Fibroblast of villous mesenchyme (primary cell): Measurements from ENCODE around the gene DUSP7. TPM values are rescaled to one million over a fixed set of nuclear protein-coding genes. Genes with fewer than 3 reads are reported as not detected.

ENCODE experiments used
- DNase-seq: peaks from one replicate; pipeline ENCODE4 v3.0.0-alpha.2; 2010; ENCODE audit warnings: low read depth
- H3K4me3 ChIP-seq: 2 replicates; pipeline ENCODE4 v1.5.1; 2011; ENCODE audit warnings: low read depth, mild to moderate bottlenecking, low read length
- total RNA-seq: library from RNA; depleted of rRNA; stranded (reverse); fragments of >200 nt; gene quantifications from 2 replicates; pipeline ENCODE4 v1.2.3, GENCODE V29; 2012
- TF ChIP-seq, protein P1 (sequence below): IDR thresholded peaks from 2 replicates; pipeline ENCODE4 v1.5.1; 2012; ENCODE audit warnings: low read depth, mild to moderate bottlenecking, low read length; ENCODE audit not compliant: insufficient read depth

DUSP7 gene
- total RNA-seq, 1 donor = 21.2 TPM

DNA sequence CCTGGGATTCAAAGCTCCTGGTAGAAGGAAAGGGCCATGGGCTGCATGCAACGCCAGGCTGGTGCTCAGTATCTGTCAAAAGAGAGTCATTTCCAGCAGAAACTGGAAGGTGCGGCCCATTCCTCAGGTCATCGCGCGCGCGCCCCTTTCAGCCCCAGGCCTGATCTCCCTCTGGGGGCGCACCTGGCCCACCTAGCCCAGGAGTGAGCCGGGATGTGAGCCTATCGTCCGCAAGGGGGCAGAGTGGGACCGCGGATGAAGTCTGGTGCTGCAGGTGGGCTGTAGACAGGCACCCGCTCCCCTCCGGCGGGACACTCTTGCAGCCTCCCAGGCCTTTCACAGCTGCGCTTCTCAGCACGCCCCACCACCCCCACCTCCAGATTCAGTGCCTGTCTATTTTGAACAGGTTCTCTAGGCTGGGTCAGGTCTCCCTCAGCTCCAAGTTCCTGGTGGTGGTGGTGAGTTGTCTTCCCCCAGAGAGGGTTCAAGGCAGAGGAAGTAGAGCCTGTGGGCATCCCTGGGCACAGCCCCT is 54.9 kb downstream of the DUSP7 start:
- H3K4me3 ChIP-seq = no peak overlapping the region
- peak; percentile 59 for DNase-seq
- TF ChIP-seq, protein P1, sequence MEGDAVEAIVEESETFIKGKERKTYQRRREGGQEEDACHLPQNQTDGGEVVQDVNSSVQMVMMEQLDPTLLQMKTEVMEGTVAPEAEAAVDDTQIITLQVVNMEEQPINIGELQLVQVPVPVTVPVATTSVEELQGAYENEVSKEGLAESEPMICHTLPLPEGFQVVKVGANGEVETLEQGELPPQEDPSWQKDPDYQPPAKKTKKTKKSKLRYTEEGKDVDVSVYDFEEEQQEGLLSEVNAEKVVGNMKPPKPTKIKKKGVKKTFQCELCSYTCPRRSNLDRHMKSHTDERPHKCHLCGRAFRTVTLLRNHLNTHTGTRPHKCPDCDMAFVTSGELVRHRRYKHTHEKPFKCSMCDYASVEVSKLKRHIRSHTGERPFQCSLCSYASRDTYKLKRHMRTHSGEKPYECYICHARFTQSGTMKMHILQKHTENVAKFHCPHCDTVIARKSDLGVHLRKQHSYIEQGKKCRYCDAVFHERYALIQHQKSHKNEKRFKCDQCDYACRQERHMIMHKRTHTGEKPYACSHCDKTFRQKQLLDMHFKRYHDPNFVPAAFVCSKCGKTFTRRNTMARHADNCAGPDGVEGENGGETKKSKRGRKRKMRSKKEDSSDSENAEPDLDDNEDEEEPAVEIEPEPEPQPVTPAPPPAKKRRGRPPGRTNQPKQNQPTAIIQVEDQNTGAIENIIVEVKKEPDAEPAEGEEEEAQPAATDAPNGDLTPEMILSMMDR = peak; percentile 83

DNA sequence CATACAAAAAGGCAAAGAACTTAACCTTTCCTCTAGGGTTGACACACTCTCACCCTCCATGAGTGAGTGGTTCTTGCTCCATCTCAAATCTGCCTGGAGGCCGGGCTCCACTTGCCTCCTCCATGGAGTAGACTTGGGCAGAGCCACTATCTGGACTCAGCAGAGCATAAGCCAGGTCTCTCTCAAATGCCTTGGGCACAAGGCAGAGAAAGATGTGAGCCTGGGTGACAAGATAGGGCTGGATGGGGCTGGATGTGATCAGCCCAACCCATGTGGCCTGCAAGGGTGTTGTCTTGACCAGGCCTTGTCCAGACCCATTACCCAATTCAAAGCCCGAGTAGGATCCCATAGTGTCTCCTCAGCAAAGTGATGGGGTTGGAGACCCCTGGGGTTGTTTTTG is 56.5 kb downstream of the DUSP7 start:
- H3K4me3 ChIP-seq = no peak overlapping the region
- no peak for DNase-seq
- TF ChIP-seq, protein P1 = no peak

Other genes starting within 250 kb of the DUSP7 start
- not detected in 2 replicates for gene IQCF2, start 195.0 kb downstream of the DUSP7 start, total RNA-seq
- not detected in 2 replicates for gene IQCF5, start 181.0 kb downstream of the DUSP7 start, total RNA-seq
- not detected in 2 replicates for gene IQCF1, start 153.2 kb downstream of the DUSP7 start, total RNA-seq
- 22.5 and 24.8 TPM in 2 replicates for gene RRP9, start 114.7 kb downstream of the DUSP7 start, total RNA-seq
- 24.6 and 25.1 TPM in 2 replicates for gene PARP3, start 114.2 kb downstream of the DUSP7 start, total RNA-seq
- under 0.01 TPM in 1 of 2 replicates, not detected in the other for gene GPR62, start 101.2 kb downstream of the DUSP7 start, total RNA-seq
- gene PCBP4, start 89.1 kb downstream of the DUSP7 start, total RNA-seq = 29.4 and 42.2 TPM in 2 replicates
- gene ABHD14B, start 82.5 kb downstream of the DUSP7 start, total RNA-seq = 18.0 and 19.9 TPM in 2 replicates
- 5.2 and 7.1 TPM in 2 replicates for gene ABHD14A, start 81.5 kb downstream of the DUSP7 start, total RNA-seq
- gene ACY1, start 73.0 kb downstream of the DUSP7 start, total RNA-seq = 23.3 and 37.7 TPM in 2 replicates
- gene RPL29, start 60.7 kb downstream of the DUSP7 start, total RNA-seq = 617 and 759 TPM in 2 replicates
- gene POC1A, start 97.9 kb upstream of the DUSP7 start, total RNA-seq = 5.6 and 6.1 TPM in 2 replicates
- gene ALAS1, start 141.6 kb upstream of the DUSP7 start, total RNA-seq = 42.5 and 52.2 TPM in 2 replicates
- gene TLR9, start 169.1 kb upstream of the DUSP7 start, total RNA-seq = not detected in 2 replicates
- 75.6 and 130 TPM in 2 replicates for gene TWF2, start 182.6 kb upstream of the DUSP7 start, total RNA-seq
- gene PPM1M, start 189.2 kb upstream of the DUSP7 start, total RNA-seq = 19.0 and 20.3 TPM in 2 replicates
- 51.2 and 68.2 TPM in 2 replicates for gene WDR82, start 222.1 kb upstream of the DUSP7 start, total RNA-seq
- 6.9 and 13.5 TPM in 2 replicates for gene GLYCTK, start 231.3 kb upstream of the DUSP7 start, total RNA-seq